Mammary epithelial cell (primary cell): ENCODE measurements around the gene EPS8L2.

Source experiments
- EZH2 ChIP-seq: IDR thresholded peaks from 2 replicates; pipeline ENCODE4 v1.6.1; 2012; ENCODE audit warnings: low read length, inconsistent platforms, borderline replicate concordance
- TF ChIP-seq, protein P1 (sequence below), 2 donors: IDR thresholded peaks in 1 of 2; conservative IDR thresholded peaks in 1 of 2; 2 replicates each; pipeline ENCODE4 v1.5.1; 2011 to 2012; ENCODE audit warnings: inconsistent platforms in 2 of 2, low read length in 2 of 2, mild to moderate bottlenecking in 2 of 2, control low read depth in 1 of 2, low read depth in 1 of 2; ENCODE audit not compliant: insufficient read depth in 1 of 2; ENCODE audit errors: extremely low read depth in 1 of 2

DNA sequence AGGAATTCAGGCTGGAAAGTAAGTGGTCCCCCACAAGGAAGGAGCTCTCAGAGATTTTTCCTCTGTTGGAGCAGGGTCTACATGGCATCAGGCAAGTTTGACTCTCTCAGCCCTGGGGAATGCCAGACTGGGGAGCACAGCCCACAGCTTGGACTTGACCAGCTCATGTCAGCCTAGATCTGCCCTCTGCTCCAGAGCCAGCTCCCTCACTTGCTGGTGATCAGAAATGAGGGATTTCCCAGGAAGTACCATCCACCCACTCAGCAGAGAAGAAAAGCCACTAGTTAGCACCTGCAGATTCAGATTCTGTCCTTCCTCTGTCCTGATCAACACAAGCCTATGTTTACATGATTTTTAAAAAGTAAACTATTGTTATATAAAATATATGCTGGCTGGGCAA lies 54.2 kb downstream of the EPS8L2 start:
- TF ChIP-seq, protein P1, sequence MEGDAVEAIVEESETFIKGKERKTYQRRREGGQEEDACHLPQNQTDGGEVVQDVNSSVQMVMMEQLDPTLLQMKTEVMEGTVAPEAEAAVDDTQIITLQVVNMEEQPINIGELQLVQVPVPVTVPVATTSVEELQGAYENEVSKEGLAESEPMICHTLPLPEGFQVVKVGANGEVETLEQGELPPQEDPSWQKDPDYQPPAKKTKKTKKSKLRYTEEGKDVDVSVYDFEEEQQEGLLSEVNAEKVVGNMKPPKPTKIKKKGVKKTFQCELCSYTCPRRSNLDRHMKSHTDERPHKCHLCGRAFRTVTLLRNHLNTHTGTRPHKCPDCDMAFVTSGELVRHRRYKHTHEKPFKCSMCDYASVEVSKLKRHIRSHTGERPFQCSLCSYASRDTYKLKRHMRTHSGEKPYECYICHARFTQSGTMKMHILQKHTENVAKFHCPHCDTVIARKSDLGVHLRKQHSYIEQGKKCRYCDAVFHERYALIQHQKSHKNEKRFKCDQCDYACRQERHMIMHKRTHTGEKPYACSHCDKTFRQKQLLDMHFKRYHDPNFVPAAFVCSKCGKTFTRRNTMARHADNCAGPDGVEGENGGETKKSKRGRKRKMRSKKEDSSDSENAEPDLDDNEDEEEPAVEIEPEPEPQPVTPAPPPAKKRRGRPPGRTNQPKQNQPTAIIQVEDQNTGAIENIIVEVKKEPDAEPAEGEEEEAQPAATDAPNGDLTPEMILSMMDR (conservative IDR thresholded peaks at IDR 0.05 in 1 of 2, IDR thresholded peaks at IDR 0.05 in 1 of 2; ENCODE audit: extremely low read depth in 1 of 2, insufficient read depth in 1 of 2, low read depth in 1 of 2, low read length in 2 of 2): no peak
- no peak for TF ChIP-seq EZH2
